ENCODE data around the gene THSD7A. TPM values are rescaled to one million over a fixed set of nuclear protein-coding genes. Genes with fewer than 3 reads are reported as not detected.
A peak's percentile ranks its signal among the peaks of the same experiment; 100 is the strongest.

THSD7A gene
- total and polyA plus RNA-seq, 7 experiments from 2014 or later, result 1.2 to 1.3 TPM; not detected in 5

DNA sequence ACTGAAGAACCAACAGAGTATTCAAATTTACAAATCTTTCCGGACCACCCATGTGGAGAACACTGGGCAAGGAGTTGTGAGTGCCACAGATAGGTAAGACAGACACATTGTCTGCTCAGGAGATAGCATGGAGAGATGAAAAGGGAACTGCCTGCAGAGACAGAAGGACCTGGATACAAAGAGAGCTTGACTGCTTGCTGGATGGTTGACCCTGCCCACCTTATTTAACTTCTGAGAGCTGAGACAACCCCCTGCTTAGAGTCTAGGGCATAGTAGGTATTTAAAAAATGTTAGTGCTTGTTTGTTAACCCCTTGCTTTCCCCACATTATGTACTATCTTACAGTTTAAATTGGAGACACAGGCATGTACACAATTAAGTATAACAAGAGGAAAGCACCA lies 314.1 kb downstream of the THSD7A start:
- intact Hi-C loops (cut with micrococcal nuclease), result no loop called here
- ATAC-seq (no peak), DNase-seq (no peak)
- H3K9me3 Mint-ChIP-seq, result peaks cover 0 to 5% (median 0%) of the 10 kb centered on the region in 11 donors
- H3K4me3 Mint-ChIP-seq, result no peak overlapping the region
- Histone ChIP-seq H3K4me3 (ENCODE audit: low read length) (no peak overlapping the region), H3K4me1 (ENCODE audit: control insufficient read depth in 2 of 2, insufficient read depth in 2 of 2, low read length in 2 of 2) (no peaks in the 10 kb centered on the region), H3K27ac (ENCODE audit: low read depth, low read length) (no peak overlapping the region), H3K9me3 (ENCODE audit: control insufficient read depth in 2 of 3, low read length in 3 of 3) (no peaks in the 10 kb centered on the region), H3K27me3 (ENCODE audit: control insufficient read depth in 2 of 2, insufficient read depth in 2 of 2, low read length in 2 of 2) (no peaks in the 10 kb centered on the region), H3K36me3 (ENCODE audit: control insufficient read depth in 2 of 3, insufficient read depth in 3 of 3, low read length in 3 of 3) (no peaks in the 10 kb centered on the region)
- H3K4me1 Mint-ChIP-seq, result no peaks in the 10 kb centered on the region
- POLR2A ChIA-PET, result no interaction called here
- H3K27me3 Mint-ChIP-seq, result no peaks in the 10 kb centered on the region
- CTCF ChIA-PET, result no interaction called here
- H3K27ac Mint-ChIP-seq, result no peak overlapping the region
- peaks cover 0 to 3% (median 0%) of the 10 kb centered on the region in 5 donors for H3K36me3 Mint-ChIP-seq

DNA sequence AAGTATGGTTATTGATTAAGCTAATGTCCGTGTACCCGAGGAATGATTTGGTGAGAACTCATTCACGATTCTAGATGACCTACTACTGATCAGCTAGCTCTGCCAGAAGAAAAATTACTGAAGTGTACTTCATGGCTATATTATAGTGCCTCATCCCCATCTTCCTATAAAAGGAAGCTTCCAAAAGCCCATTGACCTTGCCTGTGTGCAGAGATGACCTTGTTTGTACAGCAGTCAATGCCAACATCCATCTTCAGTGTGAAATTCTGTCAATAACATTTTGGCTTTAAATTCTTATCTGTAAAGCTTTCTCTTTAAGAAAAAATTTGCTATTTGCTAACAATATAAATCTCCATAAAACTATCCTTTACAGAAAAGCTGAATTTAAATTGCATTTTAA lies 315.7 kb downstream of the THSD7A start:
- intact Hi-C loops (cut with micrococcal nuclease), result no loop called here

DNA sequence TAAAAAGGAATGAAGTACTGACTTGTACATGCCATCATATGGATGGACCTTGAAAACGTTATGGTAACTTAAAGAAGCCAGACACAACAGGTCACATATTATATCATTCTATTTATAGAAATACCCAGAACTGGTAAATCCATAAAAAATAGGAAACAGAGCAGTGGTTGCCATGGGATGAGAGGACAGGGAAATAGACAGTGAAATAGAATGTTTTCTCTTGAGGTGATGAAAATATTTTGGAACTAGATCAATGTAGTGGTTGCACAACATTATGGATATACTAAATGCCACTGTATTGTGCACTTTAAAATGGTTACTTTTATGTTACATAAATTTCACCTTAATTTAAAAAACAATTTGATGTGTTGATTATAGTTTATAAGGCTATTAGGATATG lies 318.5 kb downstream of the THSD7A start:
- Mint-ChIP-seq H3K9me3 (peaks cover 0 to 10% (median 4%) of the 10 kb centered on the region in 11 donors), H3K4me3 (no peak overlapping the region), H3K4me1 (no peaks in the 10 kb centered on the region), H3K27me3 (no peaks in the 10 kb centered on the region), H3K36me3 (no peaks in the 10 kb centered on the region), H3K27ac (no peak overlapping the region)
- no peaks in the 10 kb centered on the region for H3K4me1 ChIP-seq (ENCODE audit: control insufficient read depth in 2 of 2, insufficient read depth in 2 of 2, low read length in 2 of 2)
- no peaks in the 10 kb centered on the region for H3K27me3 ChIP-seq (ENCODE audit: control insufficient read depth in 2 of 2, insufficient read depth in 2 of 2, low read length in 2 of 2)
- intact Hi-C loops (cut with micrococcal nuclease), result no loop called here
- H3K4me3 ChIP-seq (ENCODE audit: low read length), result no peak overlapping the region
- DNase-seq (no peak), ATAC-seq (no peak)
- ChIA-PET CTCF (no interaction called here), POLR2A (no interaction called here)
- no peaks in the 10 kb centered on the region for H3K36me3 ChIP-seq (ENCODE audit: control insufficient read depth in 2 of 3, insufficient read depth in 3 of 3, low read length in 3 of 3)
- H3K9me3 ChIP-seq (ENCODE audit: control insufficient read depth in 2 of 3, low read length in 3 of 3), result no peaks in the 10 kb centered on the region
- H3K27ac ChIP-seq (ENCODE audit: low read depth, low read length), result no peak overlapping the region

More for the DNA sequence above, 315.7 kb downstream of the THSD7A start:
- H3K4me1 ChIP-seq (ENCODE audit: control insufficient read depth in 2 of 2, insufficient read depth in 2 of 2, low read length in 2 of 2), result no peaks in the 10 kb centered on the region
- H3K9me3 Mint-ChIP-seq, result peaks cover 0 to 9% (median 2%) of the 10 kb centered on the region in 11 donors
- H3K9me3 ChIP-seq (ENCODE audit: control insufficient read depth in 2 of 3, low read length in 3 of 3), result no peaks in the 10 kb centered on the region
- no peak overlapping the region for H3K4me3 Mint-ChIP-seq
- no peaks in the 10 kb centered on the region for H3K27me3 Mint-ChIP-seq
- CTCF ChIA-PET, result no interaction called here
- peaks cover 0 to 3% (median 0%) of the 10 kb centered on the region in 5 donors for H3K36me3 Mint-ChIP-seq
- POLR2A ChIA-PET, result no interaction called here
- no peak for DNase-seq
- no peak overlapping the region for H3K27ac Mint-ChIP-seq
- no peak for ATAC-seq
- H3K4me3 ChIP-seq (ENCODE audit: low read length), result no peak overlapping the region
- H3K27me3 ChIP-seq (ENCODE audit: control insufficient read depth in 2 of 2, insufficient read depth in 2 of 2, low read length in 2 of 2), result no peaks in the 10 kb centered on the region
- no peaks in the 10 kb centered on the region for H3K36me3 ChIP-seq (ENCODE audit: control insufficient read depth in 2 of 3, insufficient read depth in 3 of 3, low read length in 3 of 3)
- H3K27ac ChIP-seq (ENCODE audit: low read depth, low read length), result no peak overlapping the region
- H3K4me1 Mint-ChIP-seq, result no peaks in the 10 kb centered on the region

DNA sequence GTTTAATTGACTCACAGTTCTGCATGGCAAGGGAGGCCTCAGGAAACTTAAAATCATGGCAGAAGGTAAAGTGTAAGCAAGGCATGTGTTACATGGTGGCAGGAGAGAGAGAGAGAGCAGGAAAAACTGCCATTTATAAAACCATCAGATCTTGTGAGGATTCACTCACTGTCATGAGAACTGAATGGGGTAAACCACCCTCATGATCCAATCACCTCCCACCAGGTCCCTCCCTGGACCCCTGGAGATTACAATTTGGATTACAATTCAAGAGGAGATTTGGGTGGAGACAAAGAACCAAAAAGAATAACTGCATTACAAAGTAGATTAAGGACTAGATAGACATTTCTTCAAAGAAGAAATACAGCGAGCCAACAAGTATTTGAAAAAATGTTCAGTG lies 324.1 kb downstream of the THSD7A start:
- ChIA-PET POLR2A (no interaction called here), CTCF (no interaction called here)
- H3K9me3 ChIP-seq (ENCODE audit: control insufficient read depth in 2 of 3, low read length in 3 of 3), result no peaks in the 10 kb centered on the region
- intact Hi-C loops (cut with micrococcal nuclease), result no loop called here
- ATAC-seq, result no peak
- no peaks in the 10 kb centered on the region for H3K36me3 ChIP-seq (ENCODE audit: control insufficient read depth in 2 of 3, insufficient read depth in 3 of 3, low read length in 3 of 3)
- H3K4me3 ChIP-seq (ENCODE audit: low read length), result no peak overlapping the region
- no peaks in the 10 kb centered on the region for H3K36me3 Mint-ChIP-seq
- no peak overlapping the region for H3K27ac Mint-ChIP-seq
- H3K9me3 Mint-ChIP-seq, result peaks cover 0 to 19% (median 8%) of the 10 kb centered on the region in 11 donors
- no peaks in the 10 kb centered on the region for H3K4me1 ChIP-seq (ENCODE audit: control insufficient read depth in 2 of 2, insufficient read depth in 2 of 2, low read length in 2 of 2)
- no peaks in the 10 kb centered on the region for H3K27me3 ChIP-seq (ENCODE audit: control insufficient read depth in 2 of 2, insufficient read depth in 2 of 2, low read length in 2 of 2)
- H3K27me3 Mint-ChIP-seq, result no peaks in the 10 kb centered on the region
- no peak overlapping the region for H3K4me3 Mint-ChIP-seq
- no peak overlapping the region for H3K27ac ChIP-seq (ENCODE audit: low read depth, low read length)
- H3K4me1 Mint-ChIP-seq, result no peaks in the 10 kb centered on the region
- no peak for DNase-seq

DNA sequence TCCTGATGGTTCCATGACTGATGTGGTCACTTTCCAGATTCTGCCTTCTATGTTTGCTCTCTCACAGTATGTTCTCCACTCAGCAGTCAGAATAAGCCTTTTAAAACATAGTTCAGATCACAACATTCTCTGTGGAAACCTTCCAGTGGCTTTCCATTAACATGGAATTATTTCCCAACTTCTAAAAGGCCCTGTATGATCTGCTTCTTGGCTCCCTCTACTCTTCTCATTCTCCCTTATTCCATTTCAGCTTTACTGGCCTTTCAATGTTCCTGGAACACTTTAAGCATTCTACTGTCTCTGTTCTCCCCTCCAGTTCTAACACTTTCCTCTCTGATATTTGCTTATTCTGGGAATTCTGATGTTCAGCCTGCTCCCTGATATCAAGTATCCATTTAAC lies 325.6 kb downstream of the THSD7A start:
- H3K9me3 Mint-ChIP-seq, result peaks cover 0 to 24% (median 11%) of the 10 kb centered on the region in 11 donors
- H3K27ac ChIP-seq (ENCODE audit: low read depth, low read length), result no peak overlapping the region
- no peaks in the 10 kb centered on the region for H3K36me3 ChIP-seq (ENCODE audit: control insufficient read depth in 2 of 3, insufficient read depth in 3 of 3, low read length in 3 of 3)
- H3K27ac Mint-ChIP-seq, result no peak overlapping the region
- no peak overlapping the region for H3K4me3 Mint-ChIP-seq
- H3K9me3 ChIP-seq (ENCODE audit: control insufficient read depth in 2 of 3, low read length in 3 of 3), result no peaks in the 10 kb centered on the region
- no peaks in the 10 kb centered on the region for H3K27me3 ChIP-seq (ENCODE audit: control insufficient read depth in 2 of 2, insufficient read depth in 2 of 2, low read length in 2 of 2)
- H3K36me3 Mint-ChIP-seq, result no peaks in the 10 kb centered on the region
- no peak for ATAC-seq
- CTCF ChIA-PET, result no interaction called here
- POLR2A ChIA-PET, result no interaction called here
- H3K27me3 Mint-ChIP-seq, result no peaks in the 10 kb centered on the region
- no peaks in the 10 kb centered on the region for H3K4me1 Mint-ChIP-seq
- no peak for DNase-seq
- no peaks in the 10 kb centered on the region for H3K4me1 ChIP-seq (ENCODE audit: control insufficient read depth in 2 of 2, insufficient read depth in 2 of 2, low read length in 2 of 2)
- intact Hi-C loops (cut with micrococcal nuclease), result no loop called here
- no peak overlapping the region for H3K4me3 ChIP-seq (ENCODE audit: low read length)

DNA sequence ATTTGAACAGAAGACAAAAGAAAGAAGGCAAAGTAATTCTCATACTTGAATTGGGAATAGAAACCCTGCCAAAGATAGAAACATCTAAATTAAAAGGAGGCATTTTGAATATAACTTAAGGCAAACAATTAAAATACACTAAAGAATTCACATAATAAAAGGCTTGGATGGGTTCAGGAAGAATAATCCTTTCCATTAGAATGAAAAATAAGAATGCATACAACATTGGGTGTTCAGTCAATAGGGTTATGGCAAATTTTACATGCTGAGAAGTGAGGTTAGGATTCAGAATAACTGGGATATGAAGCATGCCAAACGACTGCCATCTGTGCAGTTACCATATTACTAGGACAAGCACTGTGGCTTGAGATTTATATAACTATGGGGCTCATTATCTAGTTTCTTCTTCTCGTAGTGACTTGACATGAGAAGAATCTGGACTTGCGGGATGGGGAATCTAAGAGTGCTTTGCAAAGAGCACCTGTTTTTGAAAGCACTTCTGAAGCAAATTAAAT lies 326.5 kb downstream of the THSD7A start:
- no peak for ATAC-seq
- Mint-ChIP-seq H3K27me3 (no peaks in the 10 kb centered on the region), H3K4me3 (no peak overlapping the region), H3K36me3 (no peaks in the 10 kb centered on the region), H3K27ac (no peak overlapping the region), H3K9me3 (peaks cover 0 to 29% (median 14%) of the 10 kb centered on the region in 11 donors), H3K4me1 (no peaks in the 10 kb centered on the region)
- H3K27me3 ChIP-seq (ENCODE audit: control insufficient read depth in 2 of 2, insufficient read depth in 2 of 2, low read length in 2 of 2), result no peaks in the 10 kb centered on the region
- H3K4me3 ChIP-seq (ENCODE audit: low read length), result no peak overlapping the region
- H3K36me3 ChIP-seq (ENCODE audit: control insufficient read depth in 2 of 3, insufficient read depth in 3 of 3, low read length in 3 of 3), result no peaks in the 10 kb centered on the region
- no peaks in the 10 kb centered on the region for H3K4me1 ChIP-seq (ENCODE audit: control insufficient read depth in 2 of 2, insufficient read depth in 2 of 2, low read length in 2 of 2)
- H3K27ac ChIP-seq (ENCODE audit: low read depth, low read length), result no peak overlapping the region
- intact Hi-C loops (cut with micrococcal nuclease), result no loop called here
- POLR2A ChIA-PET, result no interaction called here
- H3K9me3 ChIP-seq (ENCODE audit: control insufficient read depth in 2 of 3, low read length in 3 of 3), result no peaks in the 10 kb centered on the region
- CTCF ChIA-PET, result no interaction called here
- DNase-seq, result no peak

DNA sequence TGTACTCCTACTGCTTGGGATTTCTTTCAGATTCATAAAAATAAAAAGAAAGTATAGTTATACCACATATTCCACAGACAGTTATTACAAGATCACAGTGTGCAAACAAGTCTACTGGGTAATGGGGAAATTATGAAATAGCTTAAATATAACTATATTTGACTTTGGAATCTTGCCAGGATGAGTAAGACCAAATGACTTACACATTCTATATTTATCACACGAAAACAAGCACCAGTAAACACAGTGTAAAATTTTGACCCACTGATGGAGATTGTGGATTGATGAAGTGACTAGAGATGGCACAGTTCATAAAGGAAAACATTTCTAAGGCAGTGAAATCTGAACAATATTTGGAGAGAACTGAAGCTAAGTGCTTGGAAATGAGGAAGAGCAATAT lies 339.7 kb downstream of the THSD7A start:
- Histone ChIP-seq H3K36me3 (ENCODE audit: control insufficient read depth in 2 of 3, insufficient read depth in 3 of 3, low read length in 3 of 3) (no peaks in the 10 kb centered on the region), H3K4me3 (ENCODE audit: low read length) (no peak overlapping the region), H3K9me3 (ENCODE audit: control insufficient read depth in 2 of 3, low read length in 3 of 3) (no peaks in the 10 kb centered on the region), H3K27me3 (ENCODE audit: control insufficient read depth in 2 of 2, insufficient read depth in 2 of 2, low read length in 2 of 2) (no peaks in the 10 kb centered on the region), H3K27ac (ENCODE audit: low read depth, low read length) (no peak overlapping the region), H3K4me1 (ENCODE audit: control insufficient read depth in 2 of 2, insufficient read depth in 2 of 2, low read length in 2 of 2) (no peaks in the 10 kb centered on the region)
- ATAC-seq, result peak; percentile 57
- ChIA-PET POLR2A (no interaction called here), CTCF (no interaction called here)
- Mint-ChIP-seq H3K27me3 (no peaks in the 10 kb centered on the region), H3K9me3 (peaks cover 0 to 20% (median 4%) of the 10 kb centered on the region in 11 donors), H3K36me3 (peaks cover 0 to 3% (median 0%) of the 10 kb centered on the region in 5 donors), H3K27ac (no peak overlapping the region), H3K4me1 (no peaks in the 10 kb centered on the region), H3K4me3 (no peak overlapping the region)
- no peak for DNase-seq
- intact Hi-C loops (cut with micrococcal nuclease), result no loop called here
